Keratinocyte (primary cell): ENCODE measurements around the gene TTI1.

Source experiments
- EZH2 ChIP-seq: IDR thresholded peaks from one replicate; pipeline ENCODE4 v1.6.1; 2012; ENCODE audit warnings: inconsistent platforms, mild to moderate bottlenecking, low read length, moderate library complexity
- TF ChIP-seq, protein P1 (sequence below), 3 experiments: IDR thresholded peaks in 1 of 3; conservative IDR thresholded peaks in 1 of 3; optimal IDR thresholded peaks in 1 of 3; 2 replicates in 2 of 3; 3 replicates in 1 of 3; pipeline versions ENCODE3 to v1.5.1; 2011; ENCODE audit warnings: low read length in 3 of 3, mild to moderate bottlenecking in 3 of 3, moderate library complexity in 2 of 3, control low read depth in 1 of 3, inconsistent platforms in 1 of 3; ENCODE audit not compliant: insufficient read depth in 2 of 3; ENCODE audit errors: extremely low read depth in 1 of 3

DNA sequence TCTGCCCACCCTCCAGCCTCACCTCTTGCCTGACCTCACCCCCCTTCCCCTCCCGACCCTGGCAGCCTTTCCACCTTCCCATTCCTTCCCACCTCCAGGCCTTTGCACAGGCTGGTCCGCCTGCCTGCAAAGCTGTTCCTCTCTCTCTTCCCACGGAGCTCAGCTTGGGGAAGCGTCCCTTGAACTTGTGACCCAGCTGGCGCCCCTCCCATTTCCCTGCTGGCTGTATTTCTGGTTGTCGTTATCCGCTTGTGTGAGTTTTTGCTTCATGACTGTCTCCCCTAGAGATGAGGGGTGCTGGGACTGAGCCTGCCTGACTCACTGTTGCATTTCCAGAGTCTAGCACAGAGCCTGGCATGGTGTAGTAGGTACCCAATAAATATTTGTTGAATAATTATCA lies 97.8 kb downstream of the TTI1 start:
- TF ChIP-seq, protein P1, sequence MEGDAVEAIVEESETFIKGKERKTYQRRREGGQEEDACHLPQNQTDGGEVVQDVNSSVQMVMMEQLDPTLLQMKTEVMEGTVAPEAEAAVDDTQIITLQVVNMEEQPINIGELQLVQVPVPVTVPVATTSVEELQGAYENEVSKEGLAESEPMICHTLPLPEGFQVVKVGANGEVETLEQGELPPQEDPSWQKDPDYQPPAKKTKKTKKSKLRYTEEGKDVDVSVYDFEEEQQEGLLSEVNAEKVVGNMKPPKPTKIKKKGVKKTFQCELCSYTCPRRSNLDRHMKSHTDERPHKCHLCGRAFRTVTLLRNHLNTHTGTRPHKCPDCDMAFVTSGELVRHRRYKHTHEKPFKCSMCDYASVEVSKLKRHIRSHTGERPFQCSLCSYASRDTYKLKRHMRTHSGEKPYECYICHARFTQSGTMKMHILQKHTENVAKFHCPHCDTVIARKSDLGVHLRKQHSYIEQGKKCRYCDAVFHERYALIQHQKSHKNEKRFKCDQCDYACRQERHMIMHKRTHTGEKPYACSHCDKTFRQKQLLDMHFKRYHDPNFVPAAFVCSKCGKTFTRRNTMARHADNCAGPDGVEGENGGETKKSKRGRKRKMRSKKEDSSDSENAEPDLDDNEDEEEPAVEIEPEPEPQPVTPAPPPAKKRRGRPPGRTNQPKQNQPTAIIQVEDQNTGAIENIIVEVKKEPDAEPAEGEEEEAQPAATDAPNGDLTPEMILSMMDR (optimal IDR thresholded peaks at IDR 0.05 in 1 of 3, IDR thresholded peaks at IDR 0.05 in 1 of 3, conservative IDR thresholded peaks at IDR 0.05 in 1 of 3; ENCODE audit: extremely low read depth in 1 of 3, insufficient read depth in 2 of 3, low read length in 3 of 3): no peak
- TF ChIP-seq EZH2: no peak
